ENCODE data around the gene ZC2HC1B. TPM values are rescaled to one million over a fixed set of nuclear protein-coding genes. Genes with fewer than 3 reads are reported as not detected.
"Not testable (repeated sequence)": the region's sequence is repeated elsewhere in the genome, so short reads cannot be mapped to it uniquely, and the experiment has no call there.

The ZC2HC1B gene
- total and polyA plus RNA-seq, 3 donors from 2014 or later: 4.6 to 23.0 (median 16.9) TPM

DNA sequence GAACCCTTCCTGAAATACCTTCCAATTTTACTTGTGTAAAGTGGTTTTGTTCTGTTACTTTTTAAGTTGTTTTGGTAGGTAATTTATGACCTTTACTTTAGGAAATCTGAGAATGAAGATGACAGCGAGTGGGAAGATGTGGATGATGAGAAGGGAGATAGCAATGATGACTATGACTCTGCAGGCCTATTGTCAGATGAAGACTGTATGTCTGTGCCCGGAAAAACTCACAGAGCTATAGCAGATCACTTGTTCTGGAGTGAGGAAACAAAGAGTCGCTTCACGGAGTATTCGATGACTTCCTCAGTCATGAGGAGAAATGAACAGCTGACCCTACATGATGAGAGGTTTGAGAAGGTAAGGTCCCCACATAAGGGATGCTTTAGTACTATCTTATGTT lies 6.6 kb upstream of the ZC2HC1B start:
- no peak overlapping the region for H3K4me3 ChIP-seq
- H3K9me3 ChIP-seq: no peaks in the 10 kb centered on the region
- TF ChIP-seq, protein P1, sequence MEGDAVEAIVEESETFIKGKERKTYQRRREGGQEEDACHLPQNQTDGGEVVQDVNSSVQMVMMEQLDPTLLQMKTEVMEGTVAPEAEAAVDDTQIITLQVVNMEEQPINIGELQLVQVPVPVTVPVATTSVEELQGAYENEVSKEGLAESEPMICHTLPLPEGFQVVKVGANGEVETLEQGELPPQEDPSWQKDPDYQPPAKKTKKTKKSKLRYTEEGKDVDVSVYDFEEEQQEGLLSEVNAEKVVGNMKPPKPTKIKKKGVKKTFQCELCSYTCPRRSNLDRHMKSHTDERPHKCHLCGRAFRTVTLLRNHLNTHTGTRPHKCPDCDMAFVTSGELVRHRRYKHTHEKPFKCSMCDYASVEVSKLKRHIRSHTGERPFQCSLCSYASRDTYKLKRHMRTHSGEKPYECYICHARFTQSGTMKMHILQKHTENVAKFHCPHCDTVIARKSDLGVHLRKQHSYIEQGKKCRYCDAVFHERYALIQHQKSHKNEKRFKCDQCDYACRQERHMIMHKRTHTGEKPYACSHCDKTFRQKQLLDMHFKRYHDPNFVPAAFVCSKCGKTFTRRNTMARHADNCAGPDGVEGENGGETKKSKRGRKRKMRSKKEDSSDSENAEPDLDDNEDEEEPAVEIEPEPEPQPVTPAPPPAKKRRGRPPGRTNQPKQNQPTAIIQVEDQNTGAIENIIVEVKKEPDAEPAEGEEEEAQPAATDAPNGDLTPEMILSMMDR (IDR thresholded peaks at IDR 0.05): no peak
- TF ChIP-seq POLR2A (IDR thresholded peaks at IDR 0.05): no peak
- H3K27ac ChIP-seq: no peak overlapping the region
- H3K27me3 ChIP-seq: no peaks in the 10 kb centered on the region
- WGBS, 2 donors: 97% methylated on average over 5 of the region's 5 CpGs
- intact Hi-C loops (cut with DNase I; ENCODE audit: low total_unique reads): no loop called here
- no peak for DNase-seq
- no peaks in the 10 kb centered on the region for H3K36me3 ChIP-seq (ENCODE audit: low read depth, missing control alignments)
- no peaks in the 10 kb centered on the region for H3K4me1 ChIP-seq

DNA sequence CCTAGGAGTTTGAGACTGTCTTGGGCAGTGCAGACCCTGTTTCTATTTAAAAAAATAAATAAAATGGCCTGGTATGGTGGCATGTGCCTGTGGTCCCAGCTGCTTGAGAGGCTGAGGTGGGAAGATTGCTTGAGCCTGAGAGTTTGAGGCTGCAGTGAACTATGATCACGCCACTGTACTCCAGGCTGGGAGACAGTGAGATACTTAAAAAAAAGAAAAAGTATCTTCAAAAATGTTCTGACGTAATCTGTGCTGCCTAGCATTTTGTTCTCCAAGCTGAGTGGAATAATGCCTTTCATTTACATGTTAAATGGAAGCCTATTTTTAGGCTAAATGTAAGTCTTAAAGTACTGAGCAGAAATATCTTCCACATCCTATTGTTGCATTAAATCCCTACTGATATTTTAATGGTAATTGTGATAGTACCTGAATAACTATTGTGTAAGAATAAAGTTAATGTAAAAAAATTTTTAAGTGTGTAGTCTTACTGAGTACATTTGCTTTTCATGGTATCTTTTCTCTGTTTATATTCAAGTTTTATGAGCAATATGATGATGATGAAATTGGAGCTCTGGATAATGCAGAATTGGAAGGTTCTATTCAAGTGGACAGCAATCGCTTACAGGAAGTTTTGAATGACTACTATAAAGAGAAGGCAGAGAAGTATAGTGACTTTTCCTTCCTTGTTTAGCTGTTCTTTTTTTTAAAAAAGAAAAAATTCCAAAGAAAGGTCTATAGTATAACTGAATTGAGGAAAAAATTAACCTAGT lies 4.2 kb upstream of the ZC2HC1B start:
- Histone ChIP-seq H3K4me3 (no peak overlapping the region), H3K9me3 (no peaks in the 10 kb centered on the region), H3K27me3 (no peaks in the 10 kb centered on the region), H3K4me1 (no peaks in the 10 kb centered on the region), H3K27ac (no peak overlapping the region), H3K36me3 (ENCODE audit: low read depth, missing control alignments) (no peaks in the 10 kb centered on the region)
- no peak for DNase-seq
- WGBS, 2 donors: 96 to 97% methylated on average over 3 of the region's 3 CpGs
- intact Hi-C loops (cut with DNase I; ENCODE audit: low total_unique reads): no loop called here
- TF ChIP-seq POLR2A (IDR thresholded peaks at IDR 0.05): no peak
- TF ChIP-seq, protein P1 (IDR thresholded peaks at IDR 0.05): no peak

DNA sequence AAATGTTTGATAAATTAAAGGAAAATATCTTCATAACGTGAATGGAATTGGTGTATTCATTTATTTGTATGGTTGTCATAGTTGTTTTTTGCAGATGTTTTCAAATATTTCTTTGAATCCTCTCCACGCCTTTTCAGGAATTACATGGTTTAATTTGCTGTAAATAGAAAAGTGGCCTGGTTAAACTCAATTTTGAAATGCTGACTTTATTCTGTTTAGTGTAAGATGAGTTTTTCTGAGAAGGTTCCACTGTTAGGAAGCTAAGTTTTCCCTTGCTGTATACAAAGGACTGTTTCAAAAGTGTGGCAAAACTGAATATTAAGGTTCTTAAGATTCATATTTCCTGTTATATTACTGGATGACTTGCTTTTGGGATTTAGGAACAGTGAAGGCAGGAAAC lies 503 bp upstream of the ZC2HC1B start:
- Histone ChIP-seq H3K4me3 (no peak overlapping the region), H3K36me3 (ENCODE audit: low read depth, missing control alignments) (no peaks in the 10 kb centered on the region), H3K4me1 (no peaks in the 10 kb centered on the region), H3K9me3 (no peaks in the 10 kb centered on the region), H3K27me3 (no peaks in the 10 kb centered on the region), H3K27ac (no peak overlapping the region)
- DNase-seq: no peak
- WGBS, 2 donors: 92% methylated on average over 2 of the region's 2 CpGs
- TF ChIP-seq POLR2A (IDR thresholded peaks at IDR 0.05): no peak
- TF ChIP-seq, protein P1 (IDR thresholded peaks at IDR 0.05): no peak
- intact Hi-C loops (cut with DNase I; ENCODE audit: low total_unique reads): no loop called here

DNA sequence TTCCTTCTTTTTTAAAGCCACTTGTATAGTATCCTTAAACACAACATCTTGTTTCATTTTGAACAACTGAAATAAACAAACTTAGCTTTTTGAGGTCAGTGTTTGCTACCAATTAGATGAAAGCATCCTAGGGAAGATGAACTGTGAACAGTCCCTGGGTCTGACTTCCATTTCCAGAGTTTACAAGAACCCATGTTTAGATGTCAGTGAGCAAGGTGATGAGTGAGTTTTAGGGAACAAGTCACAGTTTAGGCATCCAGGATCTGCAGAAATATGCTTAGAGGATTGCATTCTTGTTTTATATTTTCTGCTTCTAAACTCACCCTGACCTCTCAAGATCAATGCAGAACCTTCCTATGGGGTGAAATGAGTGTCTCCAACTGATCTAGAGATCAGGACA lies 3.0 kb downstream of the ZC2HC1B start:
- Histone ChIP-seq H3K27me3 (no peaks in the 10 kb centered on the region), H3K36me3 (ENCODE audit: low read depth, missing control alignments) (no peaks in the 10 kb centered on the region), H3K4me1 (no peaks in the 10 kb centered on the region), H3K27ac (no peak overlapping the region), H3K4me3 (no peak overlapping the region), H3K9me3 (no peaks in the 10 kb centered on the region)
- DNase-seq: no peak
- TF ChIP-seq, protein P1 (IDR thresholded peaks at IDR 0.05): no peak
- no peak for TF ChIP-seq POLR2A (IDR thresholded peaks at IDR 0.05)
- intact Hi-C loops (cut with DNase I; ENCODE audit: low total_unique reads): no loop called here

DNA sequence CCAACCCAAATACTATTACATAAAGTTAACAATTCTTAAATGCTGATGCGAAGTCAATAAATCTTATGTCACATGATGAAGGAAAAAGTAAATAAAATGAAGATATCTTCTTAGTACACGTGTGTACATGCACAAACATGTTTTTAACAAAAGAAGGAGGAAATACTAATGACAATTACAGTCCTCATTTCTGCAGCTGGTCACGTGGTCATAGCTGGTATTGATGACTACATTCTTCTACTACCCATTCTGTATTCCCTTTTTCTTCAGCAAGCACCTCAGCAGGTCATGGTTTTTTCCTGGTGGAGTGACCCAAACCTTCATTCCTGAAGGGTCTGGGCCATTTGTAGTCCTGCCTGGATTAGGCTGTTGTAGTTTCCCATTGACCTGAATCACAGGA lies 4.5 kb downstream of the ZC2HC1B start:
- H3K36me3 ChIP-seq (ENCODE audit: low read depth, missing control alignments); DNase-seq; H3K27me3 ChIP-seq; H3K4me1 ChIP-seq; H3K27ac ChIP-seq; H3K9me3 ChIP-seq; H3K4me3 ChIP-seq; intact Hi-C loops (cut with DNase I; ENCODE audit: low total_unique reads): not testable (repeated sequence)
- WGBS, 2 donors: 90 to 91% methylated on average over 3 of the region's 3 CpGs

DNA sequence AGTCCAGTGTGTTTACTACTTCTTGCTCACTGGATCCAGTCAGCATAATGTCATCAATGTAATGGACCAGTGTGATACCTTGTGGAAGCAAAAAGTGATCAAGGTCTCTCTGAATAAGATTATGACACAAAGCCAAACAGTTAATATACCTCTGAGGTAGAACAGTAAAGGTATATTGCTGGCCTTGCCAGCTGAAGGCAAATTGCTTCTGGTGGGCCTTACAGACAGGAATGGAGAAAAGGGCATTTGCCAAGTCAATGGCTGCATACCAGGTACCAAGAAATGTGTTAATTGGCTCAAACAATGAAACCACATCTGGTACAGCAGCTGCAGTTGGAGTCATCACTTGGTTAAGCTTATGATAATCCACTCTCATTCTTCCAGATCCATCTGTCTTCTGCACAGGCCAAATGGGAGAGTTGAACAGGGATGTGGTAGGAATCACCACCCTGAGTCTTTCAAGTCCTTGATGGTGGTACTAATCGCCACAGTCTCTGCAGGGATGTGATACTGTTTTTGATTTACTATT lies 7.0 kb downstream of the ZC2HC1B start:
- H3K27me3 ChIP-seq; DNase-seq; intact Hi-C loops (cut with DNase I; ENCODE audit: low total_unique reads); H3K4me1 ChIP-seq; H3K9me3 ChIP-seq; H3K4me3 ChIP-seq; H3K27ac ChIP-seq; H3K36me3 ChIP-seq (ENCODE audit: low read depth, missing control alignments): not testable (repeated sequence)
- WGBS, 2 donors: 97 to 100% methylated on average over 1 of the region's 1 CpG
